ENCODE results near the gene DTD2. TPM values are rescaled to one million over a fixed set of nuclear protein-coding genes. Genes with fewer than 3 reads are reported as not detected.
A peak's percentile ranks its signal among the peaks of the same experiment; 100 is the strongest.

Gene DTD2
- total RNA-seq, 1 donor: 50.4 TPM

DNA sequence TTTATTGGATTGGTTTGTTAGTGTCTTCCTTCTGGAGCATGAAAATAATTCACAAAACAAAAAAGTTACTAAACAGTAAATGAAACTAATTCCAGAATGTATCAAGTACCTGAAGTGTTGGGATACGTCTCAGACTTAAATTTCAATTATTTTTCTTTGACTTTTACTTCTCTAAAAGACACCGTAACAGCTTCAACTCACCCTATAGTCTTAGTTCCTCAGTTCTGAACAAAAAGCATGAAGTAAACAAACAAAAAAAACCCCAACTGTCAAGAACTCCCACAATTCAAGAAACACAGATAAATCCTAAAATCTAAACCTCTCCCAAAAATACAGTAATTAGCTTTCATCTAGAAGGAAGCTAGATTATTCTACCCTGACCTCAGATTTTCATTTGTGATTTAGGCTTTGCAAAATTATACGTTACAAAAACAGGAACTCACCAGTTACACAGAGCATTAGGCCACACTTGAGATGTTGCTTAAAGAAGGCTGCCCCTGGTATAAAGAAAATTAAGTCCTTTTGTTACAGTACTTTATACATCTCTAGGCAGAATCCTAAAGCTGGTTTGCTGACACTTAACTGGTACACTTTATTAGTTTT, 47.2 kb downstream of the DTD2 start:
- peak in 2 of 3 donors; percentile 34 to 54 for DNase-seq (ENCODE audit: low read depth in 2 of 3, low spot score in 2 of 3)

DNA sequence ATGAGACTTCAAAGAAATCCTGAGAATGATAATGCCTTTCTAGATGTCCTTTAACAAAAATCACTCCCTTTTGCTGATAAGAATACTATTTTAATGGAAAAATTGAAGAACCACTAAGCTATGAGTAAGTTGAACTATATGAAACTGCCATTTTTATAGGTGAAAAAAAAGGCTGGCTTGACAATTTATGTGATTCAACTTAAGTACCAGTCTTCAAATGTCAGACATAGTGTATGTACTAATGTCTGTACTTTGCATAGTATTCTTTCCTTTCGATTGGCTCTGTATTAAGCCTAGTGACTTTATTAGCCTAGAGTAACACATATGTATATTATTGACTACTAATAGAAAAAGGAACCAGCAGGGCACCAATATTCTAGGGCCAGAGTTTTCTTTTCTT, 48.9 kb downstream of the DTD2 start:
- DNase-seq (ENCODE audit: low read depth in 2 of 3, low spot score in 2 of 3): no peak

DNA sequence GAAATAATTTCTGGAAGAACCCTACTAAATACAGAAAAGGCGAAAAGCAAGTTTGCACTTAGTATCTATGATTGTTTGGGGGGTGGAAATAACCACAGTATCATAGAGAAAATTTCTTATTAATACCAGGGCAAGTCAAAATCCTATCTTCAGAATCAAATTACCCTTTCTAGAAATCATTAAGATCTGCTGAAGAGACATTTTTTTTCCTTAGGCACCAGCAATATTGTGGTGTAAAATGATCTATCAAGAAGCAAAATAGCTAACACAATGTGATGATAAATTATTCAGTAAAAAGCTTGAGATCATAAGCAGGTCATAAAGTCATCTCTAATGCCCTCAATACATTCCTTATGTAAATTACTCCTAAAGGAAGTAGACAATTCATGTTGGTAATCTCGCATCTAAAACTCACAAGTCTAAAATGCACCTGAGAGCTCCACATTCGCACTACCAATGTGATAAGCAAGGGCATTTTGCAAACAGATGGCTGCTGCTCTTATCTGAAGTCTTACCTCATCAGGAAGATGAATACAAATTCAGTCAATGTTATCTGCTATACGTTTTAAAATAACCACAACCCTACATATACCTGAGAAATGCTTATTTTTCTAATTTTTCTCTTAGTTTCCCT, 51.6 kb downstream of the DTD2 start:
- no peak for DNase-seq (ENCODE audit: low read depth in 2 of 3, low spot score in 2 of 3)

DNA sequence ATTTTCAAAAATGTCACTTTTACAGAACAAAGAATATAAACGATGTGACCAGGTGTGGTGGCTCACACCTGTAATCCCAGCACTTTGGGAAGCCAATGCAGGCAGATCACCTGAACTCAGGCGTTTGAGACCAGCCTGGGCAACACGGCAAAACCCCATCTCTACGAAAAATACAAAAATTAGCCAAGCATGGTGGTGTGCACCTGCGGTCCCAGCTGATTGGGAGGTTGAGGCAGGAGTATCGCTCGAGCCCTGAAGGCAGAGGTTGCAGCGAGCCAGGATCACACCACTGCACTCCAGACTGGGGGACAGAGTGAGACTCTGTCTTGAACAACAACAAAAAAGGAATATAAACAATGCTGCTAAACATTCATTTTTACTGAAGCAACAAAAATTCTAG, 52.2 kb downstream of the DTD2 start:
- DNase-seq (ENCODE audit: low read depth in 2 of 3, low spot score in 2 of 3): no peak

DNA sequence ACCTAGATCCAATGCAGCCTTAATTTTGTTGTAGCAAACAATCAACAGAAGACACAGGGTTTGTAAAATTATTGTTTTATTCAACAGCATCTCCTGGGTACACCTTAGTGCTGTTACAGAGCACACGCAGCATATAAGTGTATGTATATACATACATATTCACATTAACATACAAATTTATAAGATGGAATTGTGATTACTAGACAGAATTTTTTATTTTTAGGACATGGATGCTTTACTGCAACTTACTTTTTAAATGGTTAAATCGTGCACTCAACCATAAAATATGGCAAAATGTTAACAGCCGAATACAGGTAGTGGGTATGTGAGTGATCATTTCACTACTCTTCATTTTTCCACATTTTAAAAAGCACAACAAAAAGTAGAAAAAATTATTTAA, 53.6 kb downstream of the DTD2 start:
- no peak for DNase-seq (ENCODE audit: low read depth in 2 of 3, low spot score in 2 of 3)

DNA sequence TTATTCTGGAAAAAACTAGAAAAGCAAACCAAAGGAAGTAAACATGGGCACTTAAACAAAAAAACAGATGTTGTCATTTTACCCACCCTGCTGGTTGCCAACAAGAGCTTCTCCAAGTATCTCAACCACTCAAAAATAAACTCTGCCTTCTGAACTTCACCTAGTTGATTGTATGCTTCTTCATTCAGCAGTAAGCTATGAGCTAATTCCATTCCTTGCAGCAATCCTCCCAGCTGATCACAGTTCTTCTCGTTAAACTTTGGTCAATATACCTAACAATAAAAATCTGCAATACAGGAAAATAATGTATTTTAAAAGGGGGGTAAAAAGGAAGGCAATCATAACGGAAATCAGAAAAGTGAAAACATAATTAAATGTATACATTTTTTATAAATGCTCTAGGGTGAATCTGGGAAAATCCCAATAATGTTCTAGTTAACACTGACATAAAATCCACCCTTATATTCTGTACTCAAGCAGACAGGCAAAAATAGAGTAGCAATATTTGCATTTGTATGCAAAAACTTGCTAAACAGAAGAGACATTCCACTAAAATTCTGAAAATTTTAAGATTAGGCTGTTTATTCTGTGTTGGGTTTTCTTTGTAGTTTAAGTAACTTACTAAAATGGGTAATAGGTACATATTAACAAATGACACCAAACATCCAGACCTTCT, 54.4 kb downstream of the DTD2 start:
- no peak for DNase-seq (ENCODE audit: low read depth in 2 of 3, low spot score in 2 of 3)

DNA sequence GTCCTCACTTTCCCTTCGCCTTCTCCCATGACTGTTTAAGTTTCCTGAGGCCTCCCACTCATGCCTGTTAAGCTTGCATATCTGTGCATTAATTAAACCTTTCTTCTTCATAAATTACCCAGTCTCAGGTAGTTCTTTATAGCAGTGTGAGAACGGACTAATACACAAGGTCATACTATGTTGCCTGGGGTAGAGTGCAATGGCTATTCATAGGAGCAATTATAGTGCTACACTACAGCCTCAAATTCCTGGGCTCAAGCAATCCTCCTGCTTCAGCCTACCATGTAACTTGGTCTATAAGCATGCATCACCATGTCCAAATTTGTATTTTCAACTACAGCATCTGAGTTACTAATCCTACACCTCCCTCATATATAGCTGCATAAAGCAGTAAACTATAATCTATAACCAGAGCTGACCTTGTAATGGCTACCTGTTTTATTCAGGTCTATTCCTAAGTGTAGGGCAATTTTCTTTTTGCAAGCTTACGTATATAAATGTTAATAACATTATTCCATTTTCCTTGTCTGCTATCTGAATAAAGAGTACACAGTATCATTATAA, 55.9 kb downstream of the DTD2 start:
- DNase-seq (ENCODE audit: low read depth in 2 of 3, low spot score in 2 of 3): no peak

DNA sequence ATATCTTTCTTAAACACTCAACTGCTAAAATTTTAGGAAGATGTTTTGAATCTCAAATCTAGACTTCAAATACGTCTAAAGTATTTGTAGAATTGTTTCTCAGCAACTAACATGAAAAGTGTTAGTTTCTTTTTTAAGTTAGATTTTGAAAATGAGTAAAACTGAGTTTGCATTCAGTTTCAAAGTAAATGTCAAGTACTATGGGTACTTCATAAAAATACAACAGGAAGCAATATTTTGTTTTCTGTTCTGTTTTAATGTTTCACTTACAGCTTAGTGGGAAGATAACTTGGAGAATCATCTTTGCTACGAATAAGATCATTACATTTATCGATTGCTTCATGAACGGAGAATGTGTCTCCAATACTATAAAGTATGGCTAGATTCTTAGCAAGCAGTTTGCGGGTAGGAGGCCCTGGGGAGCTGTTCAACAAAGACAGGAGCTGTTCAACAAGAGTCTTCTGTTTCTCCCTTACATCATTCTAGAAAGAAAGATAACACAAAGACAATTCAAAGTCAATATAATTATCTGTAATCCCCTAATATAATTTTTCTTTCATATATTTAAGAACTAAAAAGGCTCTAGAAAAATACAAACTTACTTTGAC, 57.2 kb downstream of the DTD2 start:
- DNase-seq (ENCODE audit: low read depth in 2 of 3, low spot score in 2 of 3): no peak

Other genes with a start within 250 kb of the DTD2 start
- 107 TPM for gene HECTD1, start 249.7 kb downstream of the DTD2 start, total RNA-seq
- 8.6 TPM for gene HEATR5A, start 37.0 kb downstream of the DTD2 start, total RNA-seq
- gene GPR33, start 30.5 kb upstream of the DTD2 start, total RNA-seq: not detected
- 5.4 TPM for gene NUBPL, start 103.9 kb upstream of the DTD2 start, total RNA-seq

All from hematopoietic multipotent progenitor cell (in vitro differentiated cells).